Subcutaneous adipose tissue (tissue), 4 donors: ENCODE data around the gene ERVW-1. TPM values are rescaled to one million over a fixed set of nuclear protein-coding genes. Genes with fewer than 3 reads are reported as not detected.
"Not testable (repeated sequence)": the region's sequence is repeated elsewhere in the genome, so short reads cannot be mapped to it uniquely, and the experiment has no call there.

Experiments
- CTCF ChIP-seq: fragments of 450-650 bp; IDR thresholded peaks from one replicate; pipeline ENCODE4 v1.5.1; 2016; ENCODE audit warnings: low read depth, mild to moderate bottlenecking, control low read depth, antibody characterized with exemption, moderate library complexity
- total RNA-seq, 4 donors: library from RNA; depleted of rRNA; stranded (reverse); fragments of >200 nt; gene quantifications; one replicate each; pipeline ENCODE4 v1.1.0, GENCODE V29; 2016

The ERVW-1 gene
- total RNA-seq, result not detected

GRCh38 chr7:92477681-92478080, at the start of gene ERVW-1:
Gene ERVW-1 (minus strand): TSS chr7:92477946. CDS start chr7:92470381, 7,565 bp downstream.
- not testable (repeated sequence) for TF ChIP-seq CTCF

- no peak for TF ChIP-seq CTCF
These were observed 45.4 kb upstream of the ERVW-1 start for GRCh38 chr7:92523110-92523509.

GRCh38 chr7:92520024-92520423, 42.3 kb upstream of the ERVW-1 start:
- TF ChIP-seq CTCF, result no peak

- no peak for TF ChIP-seq CTCF
These were observed 39.9 kb upstream of the ERVW-1 start for GRCh38 chr7:92517631-92518030.

- TF ChIP-seq CTCF, result no peak
These were observed 35.6 kb upstream of the ERVW-1 start for GRCh38 chr7:92513167-92513902.

- TF ChIP-seq CTCF, result no peak
These were observed 31.2 kb upstream of the ERVW-1 start for GRCh38 chr7:92508946-92509345.

GRCh38 chr7:92506363-92506762, 28.6 kb upstream of the ERVW-1 start:
- TF ChIP-seq CTCF, result no peak
